GM12878 (cell line): ENCODE data around the gene CCND2. TPM values are rescaled to one million over a fixed set of nuclear protein-coding genes. Genes with fewer than 3 reads are reported as not detected.

Experiments used
- ATAC-seq: fragments of 200-7000 bp; cut with Tn5 transposase; 3 replicates; pipeline ENCODE4 v1.9.1; 2020; ENCODE audit warnings: mild to moderate bottlenecking, moderate library complexity
- BruUV-seq: library from RNA; stranded (reverse); fragments of 400-500 nt; replicated peaks from 2 replicates; lab custom pipeline; 2021; lab: Mats Ljungman, UMichigan
- CTCF ChIA-PET: fragments of 300-600 bp; sonication (Branson Sonifier 250); formaldehyde crosslinking; extraction: SDS; loops from one replicate; lab custom pipeline; 2021; ENCODE audit warnings: inconsistent platforms; lab: Yijun Ruan, JAX
- POLR2A ChIA-PET: fragments of 350-600 bp; formaldehyde crosslinking; extraction: SDS; loops from one replicate; lab custom pipeline; 2021; ENCODE audit warnings: inconsistent platforms; lab: Charles Lee
- RAD21 ChIA-PET: fragments of 300-600 bp; sonication (Branson Sonifier 250); formaldehyde crosslinking; loops from one replicate; lab custom pipeline; 2023; ENCODE audit warnings: antibody characterized with exemption; ENCODE audit not compliant: unreplicated experiment; lab: Charles Lee
- SMC1A ChIA-PET: fragments of 300-600 bp; sonication (Branson Sonifier 250); formaldehyde crosslinking; loops from one replicate; lab custom pipeline; 2023; ENCODE audit not compliant: unreplicated experiment, uncharacterized antibody; lab: Charles Lee
- DNase-seq: peaks from one replicate; pipeline ENCODE4 v3.0.0-alpha.2; 2011; ENCODE audit warnings: low read depth, low spot score
- FAIRE-seq: peaks from 3 replicates; lab custom pipeline; 2011; peaks lifted over from hg19 to GRCh38; lab: Jason Lieb, UNC
- H2AFZ ChIP-seq: 2 replicates; pipeline ENCODE4 v1.6.0; 2011; ENCODE audit warnings: low read depth, low read length, control low read depth; ENCODE audit not compliant: control insufficient read depth
- H3K27ac ChIP-seq: 2 replicates; pipeline ENCODE4 v1.5.1; 2011; ENCODE audit warnings: control low read depth; ENCODE audit not compliant: control insufficient read depth, insufficient read depth
- H3K27me3 ChIP-seq, 2 experiments: replicated peaks in 1 of 2; 2 replicates each; pipeline versions ENCODE4 v1.6.0 to v1.6.1; 2011; ENCODE audit warnings: low read length in 1 of 2; ENCODE audit not compliant: control insufficient read depth in 2 of 2, insufficient read depth in 2 of 2
- H3K36me3 ChIP-seq, 2 experiments: 2 replicates each; pipeline ENCODE4 v1.5.1; 2011; ENCODE audit warnings: low read length in 1 of 2; ENCODE audit not compliant: control insufficient read depth in 2 of 2, insufficient read depth in 2 of 2
- H3K4me1 ChIP-seq: 2 replicates; pipeline ENCODE4 v1.6.1; 2011; ENCODE audit warnings: mild to moderate bottlenecking, low read length, moderate library complexity, mixed read lengths; ENCODE audit not compliant: control insufficient read depth, insufficient read depth
- H3K4me2 ChIP-seq: 2 replicates; pipeline ENCODE4 v1.6.0; 2011; ENCODE audit warnings: control low read depth; ENCODE audit not compliant: control insufficient read depth, insufficient read depth
- H3K4me3 ChIP-seq: fragments of 200-600 bp; sonication (generic); 2 replicates; pipeline ENCODE4 v1.5.1; 2016
- H3K79me2 ChIP-seq: 2 replicates; pipeline ENCODE4 v1.6.0; 2011; ENCODE audit warnings: low read length; ENCODE audit not compliant: control insufficient read depth, insufficient read depth
- H3K9ac ChIP-seq: 2 replicates; pipeline ENCODE4 v1.8.0; 2011; ENCODE audit warnings: low read length, control low read depth, mixed read lengths; ENCODE audit not compliant: control insufficient read depth, insufficient read depth
- H3K9me3 ChIP-seq: replicated peaks from 3 replicates; pipeline ENCODE4 v1.5.1; 2011; ENCODE audit warnings: mild to moderate bottlenecking, low read length; ENCODE audit not compliant: control insufficient read depth, insufficient read depth
- H4K20me1 ChIP-seq: 2 replicates; pipeline ENCODE4 v1.6.0; 2011; ENCODE audit not compliant: control insufficient read depth, insufficient read depth
- ATF3 ChIP-seq: IDR thresholded peaks from 2 replicates; pipeline ENCODE4 v1.6.1; 2011; ENCODE audit warnings: low read depth, mild to moderate bottlenecking, low read length, moderate library complexity, borderline replicate concordance; ENCODE audit errors: extremely low read depth
- E4F1 ChIP-seq: fragments of 450-650 bp; IDR thresholded peaks from 2 replicates; pipeline ENCODE4 v1.6.1; 2018; ENCODE audit warnings: borderline replicate concordance, mild to moderate bottlenecking; ENCODE audit not compliant: partially characterized antibody
- EED ChIP-seq: sonication (generic); IDR thresholded peaks from 2 replicates; pipeline ENCODE4 v1.6.1; 2016; ENCODE audit warnings: antibody characterized with exemption, low read depth
- HDGF ChIP-seq: fragments of 450-650 bp; IDR thresholded peaks from 2 replicates; pipeline ENCODE4 v1.6.1; 2016; ENCODE audit warnings: antibody characterized with exemption
- KLF5 ChIP-seq: fragments of 450-650 bp; IDR thresholded peaks from 2 replicates; pipeline ENCODE4 v1.6.1; 2014; ENCODE audit warnings: mild to moderate bottlenecking; ENCODE audit not compliant: partially characterized antibody
- POLR2A ChIP-seq: IDR thresholded peaks from 2 replicates; pipeline ENCODE4 v1.6.1; 2011; ENCODE audit warnings: low read depth, mild to moderate bottlenecking, low read length
- POLR2AphosphoS5 ChIP-seq: IDR thresholded peaks from 2 replicates; pipeline ENCODE4 v1.6.1; 2011; ENCODE audit warnings: mild to moderate bottlenecking, low read length, inconsistent platforms
- RAD21 ChIP-seq: IDR thresholded peaks from 2 replicates; pipeline ENCODE4 v1.6.1; 2011; ENCODE audit warnings: mild to moderate bottlenecking, low read depth, low read length, moderate library complexity; ENCODE audit not compliant: insufficient read depth
- SIX5 ChIP-seq: IDR thresholded peaks from 2 replicates; pipeline ENCODE4 v1.6.1; 2011; ENCODE audit warnings: mild to moderate bottlenecking, low read depth, low read length, moderate library complexity; ENCODE audit not compliant: severe bottlenecking
- SREBF1 ChIP-seq: IDR thresholded peaks from 2 replicates; pipeline ENCODE4 v1.6.1; 2012; ENCODE audit warnings: mild to moderate bottlenecking, low read length
- STAT3 ChIP-seq: IDR thresholded peaks from 2 replicates; pipeline ENCODE4 v1.6.1; 2011; ENCODE audit warnings: low read depth, low read length, improper control_type of control experiment
- WGBS: methylation state at CpG from one replicate; pipeline ENCODE4 v1.1.6; 2016; ENCODE audit warnings: low lambda C conversion rate; ENCODE audit not compliant: insufficient replicate concordance, insufficient coverage; ENCODE audit errors: missing lambda C conversion rate; 5-methylcytosine and 5-hydroxymethylcytosine counted together
- in situ Hi-C: fragments of 300-500 bp; cut with MboI; formaldehyde crosslinking; loops from 9 replicates; pipeline ENCODE4 v1.14.3; 2018; ENCODE audit warnings: mixed read lengths
- intact Hi-C: fragments of 100-400 bp; cut with micrococcal nuclease; formaldehyde crosslinking; loops from one replicate; pipeline ENCODE4 v1.14.2; 2022; ENCODE audit not compliant: unreplicated experiment
- polyA plus RNA-seq, 11 experiments: library from polyadenylated mRNA; depleted of rRNA in 4 of 11; unstranded in 6 of 11; stranded (reverse) in 5 of 11; fragments of >200 nt; fragmentation: Nextera tagmentation in 4 of 11; fragmentation: Illumina TruSeq in 1 of 11; extraction: Ambion mirVana in 4 of 11; extraction: Trizol in 1 of 11; gene quantifications; 1 replicate in 1 of 11; 2 replicates in 10 of 11; pipeline versions ENCODE4 v1.2.1 to v1.2.3, GENCODE V29; 2011 to 2016; ENCODE audit warnings: inconsistent platforms in 2 of 11, missing spikeins in 2 of 11, low read depth in 1 of 11
- total RNA-seq, 4 experiments: library from RNA; depleted of rRNA in 3 of 4; stranded (reverse); fragments of >200 nt in 3 of 4; fragmentation: Illumina TruSeq in 1 of 4; extraction: Trizol in 1 of 4; gene quantifications; 2 replicates each; pipeline versions ENCODE4 v1.2.1 to v1.2.3, GENCODE V29; 2013 to 2021

The CCND2 gene
- total and polyA plus RNA-seq, 10 of the 15 experiments (the other 5 are each of a cell fraction or from before 2014, with no cell fraction given) = 30.1 to 263 (median 152) TPM

- in situ Hi-C loops = no loop called here
- Histone ChIP-seq H3K79me2 (peaks cover 89% of the 10 kb centered on the region), H3K36me3 (peaks cover 53 to 61% of the 10 kb centered on the region in 2 experiments), H3K4me1 (peaks cover 24% of the 10 kb centered on the region), H3K9me3 (no peaks in the 10 kb centered on the region), H3K27ac (no peak overlapping the region), H3K4me2 (peak overlapping the region; percentile 54), H3K27me3 (no peaks in the 10 kb centered on the region), H3K4me3 (no peak overlapping the region), H4K20me1 (peaks cover 29% of the 10 kb centered on the region), H2AFZ (no peak overlapping the region), H3K9ac (no peak overlapping the region; the same call in 1 of the 2 replicates)
- SMC1A ChIA-PET = interaction anchor here (13.9 to 14.5 kb wide), 2 partner anchors 132 to 165 kb away, joined by 222 to 344 read pairs; no protein-coding TSS in a partner anchor
- FAIRE-seq = no peak
- intact Hi-C loops = no loop called here
- POLR2A ChIA-PET = no interaction called here
- 66% methylated on average over 15 of the region's 15 CpGs for WGBS
- CTCF ChIA-PET = interaction anchor here (0.6 to 4.6 kb wide), 4 partner anchors 173 to 290 kb away, joined by 3 to 20 read pairs (median 4); no protein-coding TSS in a partner anchor
- RAD21 ChIA-PET = interaction anchor here (0.6 to 1.3 kb wide), 3 partner anchors 11 to 138 kb away, joined by 3 to 4 read pairs (median 3); no protein-coding TSS in a partner anchor
- TF ChIP-seq POLR2A (peak; percentile 30), RAD21 (no peak), HDGF (0 out of 2 replicates have a peak, but pooled peaks have one; percentile 15)
- ATAC-seq = no peak
- no peak for DNase-seq
- BruUV-seq = no TSS peak
These were observed 7.0 kb downstream of the CCND2 start for GRCh38 chr12:4280351-4281163.

GRCh38 chr12:4281173-4281654 lies 7.7 kb downstream of the CCND2 start:
- no peak overlapping the region for H3K27ac ChIP-seq
- FAIRE-seq = no peak
- no peak for DNase-seq
- in situ Hi-C loops (no loop called here), intact Hi-C loops (no loop called here)
- H3K36me3 ChIP-seq = peaks cover 53 to 67% of the 10 kb centered on the region in 2 experiments
- no peak for TF ChIP-seq STAT3
- TF ChIP-seq E4F1 = no peak
- TF ChIP-seq KLF5 = no peak
- TF ChIP-seq POLR2AphosphoS5 = peak; percentile 6; the same call in 1 of the 2 replicates
- TF ChIP-seq ATF3 = no peak
- TF ChIP-seq EED = no peak
- TF ChIP-seq SREBF1 = no peak
- TF ChIP-seq SIX5 = no peak
- CTCF ChIA-PET = interaction anchor here (0.9 to 1.1 kb wide), 4 partner anchors 120 to 395 kb away, joined by 3 to 4 read pairs (median 3); no protein-coding TSS in a partner anchor
- RAD21 ChIA-PET = interaction anchor here (0.6 to 1.3 kb wide), 3 partner anchors 12 to 138 kb away, joined by 3 to 4 read pairs (median 3); no protein-coding TSS in a partner anchor
- no TSS peak for BruUV-seq
- SMC1A ChIA-PET = interaction anchor here (14.5 kb wide), 1 partner anchor 165 kb away, joined by 222 read pairs; no protein-coding TSS in a partner anchor
- H3K4me3 ChIP-seq = no peak overlapping the region
- H3K9me3 ChIP-seq = no peaks in the 10 kb centered on the region
- no peak for ATAC-seq
- no peak overlapping the region for H2AFZ ChIP-seq
- peaks cover 31% of the 10 kb centered on the region for H4K20me1 ChIP-seq
- H3K4me2 ChIP-seq = peak overlapping the region; percentile 22; the same call in 1 of the 2 replicates
- no peak overlapping the region for H3K9ac ChIP-seq
- no peaks in the 10 kb centered on the region for H3K27me3 ChIP-seq
- 95% methylated on average over 16 of the region's 16 CpGs for WGBS
- H3K4me1 ChIP-seq = peaks cover 24% of the 10 kb centered on the region
- POLR2A ChIA-PET = interaction anchor here (0.5 to 0.7 kb wide), 3 partner anchors 20 to 42 kb away, joined by 3 read pairs; no protein-coding TSS in a partner anchor
- peaks cover 89% of the 10 kb centered on the region for H3K79me2 ChIP-seq
